GM10266 (cell line): ENCODE data around the gene PIM3.

Experiments used
- DNase-seq: peaks from one replicate; pipeline ENCODE4 v3.0.0; 2012; ENCODE audit errors: extremely low spot score
- CTCF ChIP-seq: IDR thresholded peaks from 2 replicates; pipeline ENCODE4 v1.5.1; 2012; ENCODE audit warnings: mild to moderate bottlenecking, low read depth; ENCODE audit not compliant: control insufficient read depth, insufficient read depth; ENCODE audit errors: missing control alignments

Gene PIM3

GRCh38 chr22:49922926-49923325 is 37.6 kb upstream of the PIM3 start:
- TF ChIP-seq CTCF, result no peak
- no peak for DNase-seq

GRCh38 chr22:49923445-49923844 is 37.1 kb upstream of the PIM3 start:
- peak; percentile 30 for TF ChIP-seq CTCF
- DNase-seq, result peak; percentile 69

GRCh38 chr22:49924113-49924833 is 36.3 kb upstream of the PIM3 start:
- no peak for DNase-seq
- TF ChIP-seq CTCF, result no peak

- no peak for TF ChIP-seq CTCF
- DNase-seq, result peak; percentile 73
Observed at GRCh38 chr22:49925525-49926128, 34.9 kb upstream of the PIM3 start.

GRCh38 chr22:49926916-49927315 is 33.7 kb upstream of the PIM3 start:
- TF ChIP-seq CTCF, result no peak
- no peak for DNase-seq

GRCh38 chr22:49927483-49928184 is 32.9 kb upstream of the PIM3 start:
- no peak for TF ChIP-seq CTCF

GRCh38 chr22:49928185-49928495 is 32.4 kb upstream of the PIM3 start:
- TF ChIP-seq CTCF, result no peak
- DNase-seq, result no peak

More at GRCh38 chr22:49927483-49928184, 32.9 kb upstream of the PIM3 start:
- DNase-seq, result no peak
